Thyroid gland (tissue), 4 donors: ENCODE measurements around the gene CWC27. TPM values are rescaled to one million over a fixed set of nuclear protein-coding genes. Genes with fewer than 3 reads are reported as not detected.

ENCODE experiments used
- DNase-seq, 2 donors: peaks; one replicate each; pipeline ENCODE4 v3.0.0-alpha.2; 2019
- H3K27ac ChIP-seq, 3 donors: fragments of 200-600 bp; sonication (generic); 1 replicate in 2 of 3; 2 replicates in 1 of 3; pipeline ENCODE4 v1.5.1; 2016 to 2019; ENCODE audit warnings: mild to moderate bottlenecking in 1 of 3, moderate library complexity in 1 of 3
- H3K27me3 ChIP-seq: fragments of 200-600 bp; sonication (generic); one replicate; pipeline ENCODE4 v1.5.1; 2019
- H3K36me3 ChIP-seq, 2 donors: fragments of 200-600 bp; sonication (generic); one replicate each; pipeline ENCODE4 v1.5.1; 2016 to 2019
- H3K4me1 ChIP-seq, 2 donors: fragments of 200-600 bp; sonication (generic); one replicate each; pipeline ENCODE4 v1.5.1; 2017 to 2019
- H3K4me3 ChIP-seq, 3 donors: fragments of 200-600 bp; sonication (generic); replicated peaks in 1 of 3; 1 replicate in 2 of 3; 2 replicates in 1 of 3; pipeline ENCODE4 v1.5.1; 2016; ENCODE audit warnings: mild to moderate bottlenecking in 1 of 3
- H3K9me3 ChIP-seq: fragments of 200-600 bp; sonication (generic); one replicate; pipeline ENCODE4 v1.5.1; 2017
- POLR2A ChIP-seq, 2 donors: fragments of 450-650 bp; IDR thresholded peaks; one replicate each; pipeline ENCODE4 v1.6.1; 2017; ENCODE audit warnings: antibody characterized with exemption in 2 of 2, mild to moderate bottlenecking in 2 of 2, moderate library complexity in 1 of 2
- WGBS, 2 donors: methylation state at CpG; one replicate each; pipeline ENCODE4 v1.1.5; 2017; 5-methylcytosine and 5-hydroxymethylcytosine counted together
- intact Hi-C: fragments of 100-400 bp; cut with DNase I; formaldehyde crosslinking; loops from one replicate; pipeline ENCODE4 v1.15.1; 2023
- total RNA-seq, 4 donors: library from RNA; depleted of rRNA; stranded (reverse); fragments of >200 nt; gene quantifications; one replicate each; pipeline ENCODE4 v1.2.3, GENCODE V29; 2016
- TF ChIP-seq, protein P1 (sequence below), 6 experiments: fragments of 200-600 bp in 3 of 6; fragments of 450-650 bp in 3 of 6; sonication (generic) in 3 of 6; IDR thresholded peaks; one replicate each; pipeline ENCODE4 v1.5.1; 2016 to 2019; ENCODE audit warnings: antibody characterized with exemption in 6 of 6, mild to moderate bottlenecking in 2 of 6, inconsistent platforms in 1 of 6, moderate library complexity in 1 of 6

CWC27 gene
- total RNA-seq, 4 donors from 2014 or later = 15.0 to 24.3 (median 16.7) TPM

DNA sequence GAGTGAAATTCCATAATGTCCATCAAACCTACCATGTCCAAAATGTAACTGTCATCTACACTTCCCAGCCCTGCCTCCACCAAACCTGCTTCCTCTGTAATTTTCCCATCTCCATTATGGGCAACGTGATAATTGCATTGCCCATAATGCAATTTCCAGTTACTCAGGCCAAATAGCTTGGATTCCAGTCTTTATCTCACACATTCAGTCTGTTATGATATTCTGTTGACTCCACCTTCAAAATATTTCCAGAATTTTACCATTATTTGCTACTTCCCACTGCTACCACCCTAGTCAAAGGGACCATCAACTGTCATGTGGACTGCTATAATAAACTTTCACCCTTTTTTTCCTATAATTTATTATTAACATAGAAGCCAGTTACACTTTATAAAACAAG is 256.0 kb downstream of the CWC27 start:
- H3K4me3 ChIP-seq = no peak overlapping the region
- intact Hi-C loops = no loop called here
- TF ChIP-seq, protein P1, sequence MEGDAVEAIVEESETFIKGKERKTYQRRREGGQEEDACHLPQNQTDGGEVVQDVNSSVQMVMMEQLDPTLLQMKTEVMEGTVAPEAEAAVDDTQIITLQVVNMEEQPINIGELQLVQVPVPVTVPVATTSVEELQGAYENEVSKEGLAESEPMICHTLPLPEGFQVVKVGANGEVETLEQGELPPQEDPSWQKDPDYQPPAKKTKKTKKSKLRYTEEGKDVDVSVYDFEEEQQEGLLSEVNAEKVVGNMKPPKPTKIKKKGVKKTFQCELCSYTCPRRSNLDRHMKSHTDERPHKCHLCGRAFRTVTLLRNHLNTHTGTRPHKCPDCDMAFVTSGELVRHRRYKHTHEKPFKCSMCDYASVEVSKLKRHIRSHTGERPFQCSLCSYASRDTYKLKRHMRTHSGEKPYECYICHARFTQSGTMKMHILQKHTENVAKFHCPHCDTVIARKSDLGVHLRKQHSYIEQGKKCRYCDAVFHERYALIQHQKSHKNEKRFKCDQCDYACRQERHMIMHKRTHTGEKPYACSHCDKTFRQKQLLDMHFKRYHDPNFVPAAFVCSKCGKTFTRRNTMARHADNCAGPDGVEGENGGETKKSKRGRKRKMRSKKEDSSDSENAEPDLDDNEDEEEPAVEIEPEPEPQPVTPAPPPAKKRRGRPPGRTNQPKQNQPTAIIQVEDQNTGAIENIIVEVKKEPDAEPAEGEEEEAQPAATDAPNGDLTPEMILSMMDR (IDR thresholded peaks at IDR 0.05) = no peak
- TF ChIP-seq POLR2A (IDR thresholded peaks at IDR 0.05) = no peak
- no peaks in the 10 kb centered on the region for H3K9me3 ChIP-seq
- H3K36me3 ChIP-seq = no peaks in the 10 kb centered on the region
- no peaks in the 10 kb centered on the region for H3K27me3 ChIP-seq
- no peak overlapping the region for H3K27ac ChIP-seq
- 86 to 94% methylated on average over 1 of the region's 1 CpG for WGBS, 2 donors
- no peak for DNase-seq
- H3K4me1 ChIP-seq = no peaks in the 10 kb centered on the region

DNA sequence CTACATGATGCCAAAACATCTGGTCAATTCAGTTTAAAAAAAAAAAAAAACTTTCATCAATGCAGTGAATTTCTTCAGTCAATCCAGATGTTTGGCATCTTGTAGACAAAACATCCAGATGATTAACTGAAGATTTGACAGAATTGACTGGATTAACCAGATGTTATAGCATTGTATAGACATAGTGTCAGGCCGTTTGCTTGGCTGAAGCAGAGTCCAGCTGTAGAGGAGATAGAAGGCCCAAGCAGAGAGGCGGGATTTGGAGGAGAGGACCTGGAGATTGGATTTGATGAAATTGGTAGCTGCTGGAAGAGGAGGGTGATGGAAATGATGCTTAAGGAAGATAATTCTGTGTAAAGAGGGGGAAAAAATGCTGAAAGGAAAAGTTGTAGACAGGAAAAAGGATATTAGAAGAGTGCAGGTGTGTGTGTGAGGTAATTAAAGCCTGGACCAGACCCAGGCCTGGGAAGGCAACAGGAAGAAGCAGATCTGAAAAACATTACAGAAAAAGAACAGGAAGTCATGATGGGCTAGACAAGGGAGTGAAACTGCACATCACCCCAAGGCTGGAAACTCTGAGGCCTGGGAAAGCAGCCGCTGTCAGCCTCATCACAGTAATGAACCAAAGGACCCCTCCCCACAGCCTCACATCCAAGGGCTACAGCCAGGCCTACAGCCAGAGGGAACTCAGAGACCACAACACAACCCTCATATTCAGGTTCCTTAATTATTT is 258.3 kb downstream of the CWC27 start:
- Histone ChIP-seq H3K36me3 (no peaks in the 10 kb centered on the region), H3K4me1 (no peaks in the 10 kb centered on the region), H3K27ac (no peak overlapping the region), H3K4me3 (no peak overlapping the region), H3K27me3 (no peaks in the 10 kb centered on the region), H3K9me3 (no peaks in the 10 kb centered on the region)
- WGBS, 2 donors = 76 to 79% methylated on average over 3 of the region's 3 CpGs
- intact Hi-C loops = no loop called here
- no peak for DNase-seq
- TF ChIP-seq POLR2A (IDR thresholded peaks at IDR 0.05) = no peak
- TF ChIP-seq, protein P1 (IDR thresholded peaks at IDR 0.05) = no peak

DNA sequence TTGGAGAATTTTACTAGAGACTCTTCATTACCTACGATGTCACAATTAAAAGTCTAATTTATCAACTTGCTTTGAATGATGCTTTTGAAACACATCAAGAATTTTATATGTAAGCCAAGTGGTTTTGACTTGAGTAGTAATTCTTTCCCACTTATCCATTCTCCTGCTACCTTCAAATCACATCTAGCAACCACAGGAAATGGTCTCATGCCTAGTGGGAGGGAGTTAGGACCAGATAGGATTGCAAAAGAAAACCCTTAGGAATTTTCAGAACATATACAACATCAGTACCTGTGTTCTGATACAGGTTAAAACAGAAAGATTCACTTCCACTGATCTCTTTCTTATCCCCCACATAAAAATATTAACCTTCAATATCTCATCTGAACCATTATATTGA is 260.4 kb downstream of the CWC27 start:
- intact Hi-C loops = no loop called here
- Histone ChIP-seq H3K27ac (no peak overlapping the region), H3K27me3 (no peaks in the 10 kb centered on the region), H3K4me1 (peaks cover 4 to 7% of the 10 kb centered on the region in 2 donors), H3K36me3 (no peaks in the 10 kb centered on the region), H3K9me3 (no peaks in the 10 kb centered on the region), H3K4me3 (no peak overlapping the region)
- whole genome bisulfite sequencing, 2 donors = 95 to 96% methylated on average over 1 of the region's 1 CpG
- TF ChIP-seq POLR2A (IDR thresholded peaks at IDR 0.05) = no peak
- TF ChIP-seq, protein P1 (IDR thresholded peaks at IDR 0.05) = no peak
- no peak for DNase-seq

DNA sequence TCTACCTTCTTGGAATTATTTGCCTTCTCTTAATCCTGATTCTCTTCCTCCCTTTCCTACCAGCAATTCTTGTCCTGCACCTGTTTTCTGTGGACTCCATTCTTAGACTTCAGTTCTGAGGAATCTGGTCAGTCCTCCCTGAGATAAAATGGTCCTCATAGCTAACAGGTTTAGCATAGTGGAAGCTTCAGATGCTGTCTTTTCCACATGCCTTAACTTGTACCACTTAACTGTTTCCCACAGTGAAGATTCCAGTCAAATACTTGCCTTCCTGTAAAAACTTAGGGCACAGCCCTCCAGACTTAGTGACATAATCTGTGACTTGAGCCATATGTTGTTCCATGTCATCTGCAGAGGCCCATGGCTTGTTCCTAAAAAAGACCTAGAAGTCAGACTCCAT is 261.3 kb downstream of the CWC27 start:
- intact Hi-C loops = no loop called here
- Histone ChIP-seq H3K4me3 (no peak overlapping the region), H3K4me1 (peaks cover 13 to 14% of the 10 kb centered on the region in 2 donors), H3K27me3 (no peaks in the 10 kb centered on the region), H3K27ac (no peak overlapping the region), H3K36me3 (no peaks in the 10 kb centered on the region), H3K9me3 (no peaks in the 10 kb centered on the region)
- no peak for DNase-seq
- TF ChIP-seq POLR2A (IDR thresholded peaks at IDR 0.05) = no peak
- TF ChIP-seq, protein P1 (IDR thresholded peaks at IDR 0.05) = no peak

DNA sequence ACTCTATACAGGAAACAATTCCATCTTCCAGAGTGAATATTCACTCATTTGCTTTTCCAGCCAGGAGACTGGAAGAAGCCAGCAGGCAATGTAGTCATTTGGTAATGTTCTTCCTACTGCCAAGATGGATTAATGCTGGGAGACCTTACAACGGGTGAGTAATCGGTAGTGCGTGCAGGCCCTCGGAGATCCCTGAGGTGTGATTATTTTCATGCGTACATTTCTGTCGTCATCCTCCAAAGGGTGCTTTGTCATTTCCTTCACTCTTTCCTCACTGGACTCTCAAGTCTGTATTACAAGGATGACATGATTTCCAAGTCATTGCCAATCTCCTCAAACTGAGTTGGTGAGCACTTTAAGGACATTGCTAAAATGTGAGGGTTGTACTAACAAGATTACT is 263.5 kb downstream of the CWC27 start:
- Histone ChIP-seq H3K27me3 (no peaks in the 10 kb centered on the region), H3K4me1 (peaks cover 14 to 26% of the 10 kb centered on the region in 2 donors), H3K4me3 (no peak overlapping the region), H3K9me3 (no peaks in the 10 kb centered on the region), H3K27ac (no peak overlapping the region), H3K36me3 (no peaks in the 10 kb centered on the region)
- WGBS, 2 donors = 79 to 87% methylated on average over 6 of the region's 6 CpGs
- TF ChIP-seq POLR2A (IDR thresholded peaks at IDR 0.05) = no peak
- TF ChIP-seq, protein P1 (IDR thresholded peaks at IDR 0.05) = no peak
- no peak for DNase-seq
- intact Hi-C loops = no loop called here
